Stomach smooth muscle (tissue), 2 donors: ENCODE results near the gene TK1.
A peak's percentile ranks its signal among the peaks of the same experiment; 100 is the strongest.

Source experiments
- H3K27ac ChIP-seq: one replicate; pipeline ENCODE4 v1.7.0; 2013; ENCODE audit warnings: mild to moderate bottlenecking, low read length, inconsistent platforms
- H3K27me3 ChIP-seq, 2 donors: one replicate each; pipeline ENCODE4 v1.7.0; 2013; ENCODE audit warnings: low read length in 2 of 2; ENCODE audit not compliant: insufficient read depth in 2 of 2, control insufficient read depth in 1 of 2
- H3K36me3 ChIP-seq, 2 donors: one replicate each; pipeline ENCODE4 v1.7.0; 2013; ENCODE audit warnings: low read length in 2 of 2; ENCODE audit not compliant: control insufficient read depth in 2 of 2, insufficient read depth in 2 of 2
- H3K4me1 ChIP-seq: one replicate; pipeline ENCODE4 v1.7.0; 2013; ENCODE audit warnings: low read length; ENCODE audit not compliant: control insufficient read depth, insufficient read depth
- H3K4me3 ChIP-seq, 2 donors: one replicate each; pipeline ENCODE4 v1.7.0; 2013; ENCODE audit warnings: low read length in 2 of 2
- H3K9ac ChIP-seq, 2 donors: one replicate each; pipeline ENCODE4 v1.7.0; 2013; ENCODE audit warnings: low read length in 2 of 2, mild to moderate bottlenecking in 1 of 2
- H3K9me3 ChIP-seq, 2 donors: one replicate each; pipeline ENCODE4 v1.7.0; 2013; ENCODE audit warnings: low read length in 2 of 2; ENCODE audit not compliant: control insufficient read depth in 2 of 2
- donor health status: healthy.
- donor health status: Pancreatic carcinoma.

Gene TK1

DNA sequence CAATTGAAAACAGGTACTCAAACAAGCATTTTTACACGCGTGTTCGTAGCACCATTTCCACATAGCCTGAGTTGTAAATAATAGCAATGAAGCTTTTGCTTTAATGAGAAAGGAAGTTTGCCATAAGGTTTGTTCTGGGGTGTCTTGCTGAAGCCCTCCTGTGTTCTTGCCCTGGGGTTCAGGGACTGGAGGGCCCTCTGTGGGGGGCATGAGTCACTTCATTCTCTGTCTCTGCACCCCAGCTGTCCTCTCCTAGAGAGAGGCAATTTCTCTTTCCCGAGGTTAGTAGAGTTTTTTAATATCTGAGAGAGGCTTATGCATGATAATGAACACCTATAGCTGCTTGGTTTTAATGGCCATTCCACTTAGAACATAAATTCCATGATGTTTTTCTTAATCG, 9.9 kb upstream of the TK1 start:
- Histone ChIP-seq H3K27me3 (no peaks in the 10 kb centered on the region), H3K4me1 (no peaks in the 10 kb centered on the region), H3K36me3 (peaks cover 0 to 12% of the 10 kb centered on the region in 2 donors), H3K9ac (no peak overlapping the region), H3K27ac (no peak overlapping the region), H3K4me3 (no peak overlapping the region), H3K9me3 (no peaks in the 10 kb centered on the region)

DNA sequence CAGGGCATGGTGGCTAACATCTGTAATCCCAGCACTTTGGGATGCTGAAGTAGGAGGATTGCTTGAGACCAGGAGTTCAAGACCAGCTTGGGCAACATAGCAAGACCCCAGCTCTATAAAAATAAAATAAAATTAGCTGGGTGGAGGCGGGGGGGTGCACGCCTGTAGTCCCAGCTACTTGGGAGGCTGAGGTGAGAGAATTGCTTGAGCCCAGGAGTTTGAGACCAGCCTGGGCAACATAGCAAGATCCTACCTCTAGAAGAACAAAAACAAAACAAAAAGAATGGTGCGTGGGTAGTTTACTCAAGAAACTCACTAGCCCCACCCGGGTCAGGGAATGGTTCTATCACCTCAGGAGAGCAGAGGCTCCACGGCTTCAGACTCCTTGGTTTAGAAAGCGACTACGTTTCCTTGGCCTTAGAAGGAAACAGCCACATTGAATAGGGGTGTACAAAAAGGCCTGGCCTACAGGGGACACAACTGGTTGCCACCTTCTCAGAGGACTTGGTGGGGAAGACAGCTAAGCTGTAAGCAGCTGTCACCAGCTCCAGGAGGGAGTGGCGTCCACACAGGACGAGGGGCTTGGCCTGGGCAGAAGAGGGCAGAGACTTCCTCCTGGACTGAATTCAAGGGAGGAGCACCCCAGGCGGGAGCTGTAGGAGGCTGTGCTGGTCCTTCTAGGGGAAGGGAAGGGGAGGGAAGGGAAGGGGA, 716 bp downstream of the TK1 start:
- Histone ChIP-seq H3K9ac (no peak overlapping the region), H3K27me3 (no peaks in the 10 kb centered on the region), H3K9me3 (no peaks in the 10 kb centered on the region), H3K36me3 (peaks cover 0 to 2% of the 10 kb centered on the region in 2 donors), H3K4me3 (peak overlapping the region in 1 of 2 donors; percentile 76), H3K27ac (peak overlapping the region; percentile 58), H3K4me1 (peaks cover 49% of the 10 kb centered on the region)

DNA sequence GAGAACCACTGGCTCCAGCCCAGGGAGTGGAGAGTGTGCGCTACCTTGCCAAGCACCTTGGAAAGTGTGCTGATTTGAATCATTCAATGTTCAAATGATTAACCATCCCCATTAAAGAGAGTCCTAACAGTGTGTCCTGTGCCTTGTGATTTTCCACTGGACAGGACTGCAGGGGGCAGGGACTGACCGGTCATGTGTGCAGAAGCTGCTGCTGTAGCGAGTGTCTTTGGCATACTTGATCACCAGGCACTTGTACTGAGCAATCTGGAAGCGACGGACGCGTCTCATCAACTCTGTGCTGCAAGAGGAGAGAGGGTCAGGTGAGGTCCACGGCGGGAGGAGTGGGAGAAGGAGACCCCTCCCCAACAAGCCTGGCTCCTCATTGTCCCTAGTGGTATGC, 2.0 kb downstream of the TK1 start:
- H3K27ac ChIP-seq: peak overlapping the region; percentile 58
- H3K27me3 ChIP-seq: no peaks in the 10 kb centered on the region
- H3K4me1 ChIP-seq: peaks cover 56% of the 10 kb centered on the region
- H3K9ac ChIP-seq: peak overlapping the region in 1 of 2 donors; percentile 29
- H3K36me3 ChIP-seq: no peaks in the 10 kb centered on the region
- peak overlapping the region in 1 of 2 donors; percentile 60 for H3K4me3 ChIP-seq
- H3K9me3 ChIP-seq: no peaks in the 10 kb centered on the region

DNA sequence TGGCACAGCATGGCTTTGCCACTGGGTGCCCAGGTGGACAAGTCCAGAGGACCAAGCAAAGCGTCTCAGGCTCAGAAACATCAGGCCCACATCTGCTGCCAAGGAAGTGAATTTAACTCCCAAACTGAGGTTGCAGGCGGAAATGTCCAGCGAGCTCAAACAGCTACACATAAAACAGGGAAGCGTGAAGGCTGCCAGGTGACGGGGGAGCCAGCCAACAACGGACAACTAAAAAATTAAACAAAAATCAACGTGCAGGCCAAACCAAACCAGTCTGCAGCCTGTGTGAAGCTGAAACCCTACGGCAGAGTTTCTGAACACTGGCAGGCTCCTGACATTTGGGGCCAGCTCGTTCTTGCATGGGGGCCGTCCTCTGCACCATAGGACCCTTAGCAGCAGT, 2.5 kb downstream of the TK1 start:
- no peaks in the 10 kb centered on the region for H3K27me3 ChIP-seq
- H3K4me3 ChIP-seq: peak overlapping the region in 1 of 2 donors; percentile 60
- no peaks in the 10 kb centered on the region for H3K9me3 ChIP-seq
- no peaks in the 10 kb centered on the region for H3K36me3 ChIP-seq
- H3K9ac ChIP-seq: no peak overlapping the region
- H3K4me1 ChIP-seq: peaks cover 60% of the 10 kb centered on the region
- H3K27ac ChIP-seq: peak overlapping the region; percentile 58

DNA sequence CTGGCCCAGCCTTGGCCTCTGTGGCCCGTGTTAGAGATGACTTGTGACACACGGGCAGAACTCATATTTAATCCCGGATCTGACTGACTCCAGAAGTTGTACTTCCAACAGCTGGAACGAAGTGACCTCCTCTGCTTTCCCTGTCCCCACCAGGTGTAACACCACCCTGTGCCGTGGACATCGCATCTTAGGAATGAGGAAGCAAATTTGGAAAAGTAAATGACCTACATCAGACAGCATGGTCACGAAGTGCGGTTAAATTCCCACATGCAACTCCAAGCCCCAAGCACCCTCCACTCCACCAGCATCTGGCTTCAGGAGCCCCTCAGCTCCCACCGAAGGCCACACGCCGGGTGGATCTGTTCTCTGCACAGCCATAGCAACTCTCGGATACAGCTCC, 2.9 kb downstream of the TK1 start:
- Histone ChIP-seq H3K36me3 (no peaks in the 10 kb centered on the region), H3K4me3 (peak overlapping the region in 1 of 2 donors; percentile 60), H3K27me3 (no peaks in the 10 kb centered on the region), H3K4me1 (peaks cover 64% of the 10 kb centered on the region), H3K9ac (no peak overlapping the region), H3K9me3 (no peaks in the 10 kb centered on the region), H3K27ac (peak overlapping the region; percentile 58)

DNA sequence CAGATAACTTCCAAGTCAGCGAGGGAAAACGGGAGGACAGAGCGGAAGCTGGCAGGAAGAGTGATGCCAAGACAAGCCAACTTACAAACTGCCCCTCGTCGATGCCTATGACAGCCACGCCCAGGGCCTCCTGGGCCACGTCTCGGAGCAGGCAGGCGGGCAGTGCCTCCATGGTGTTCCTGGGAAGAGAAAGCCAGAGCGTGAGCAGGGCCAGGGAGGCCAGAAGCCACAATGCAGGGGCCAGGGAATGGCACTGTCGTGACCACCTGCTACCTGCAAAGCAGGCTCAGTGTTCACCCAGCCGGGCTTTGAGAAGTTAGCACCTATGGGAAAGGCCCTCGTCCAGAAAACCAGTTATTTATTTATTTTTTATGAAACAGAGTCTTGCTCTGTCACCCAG, 4.3 kb downstream of the TK1 start:
- Histone ChIP-seq H3K9ac (no peak overlapping the region), H3K9me3 (no peaks in the 10 kb centered on the region), H3K36me3 (no peaks in the 10 kb centered on the region), H3K27me3 (no peaks in the 10 kb centered on the region), H3K4me3 (no peak overlapping the region), H3K4me1 (peaks cover 67% of the 10 kb centered on the region), H3K27ac (no peak overlapping the region)

DNA sequence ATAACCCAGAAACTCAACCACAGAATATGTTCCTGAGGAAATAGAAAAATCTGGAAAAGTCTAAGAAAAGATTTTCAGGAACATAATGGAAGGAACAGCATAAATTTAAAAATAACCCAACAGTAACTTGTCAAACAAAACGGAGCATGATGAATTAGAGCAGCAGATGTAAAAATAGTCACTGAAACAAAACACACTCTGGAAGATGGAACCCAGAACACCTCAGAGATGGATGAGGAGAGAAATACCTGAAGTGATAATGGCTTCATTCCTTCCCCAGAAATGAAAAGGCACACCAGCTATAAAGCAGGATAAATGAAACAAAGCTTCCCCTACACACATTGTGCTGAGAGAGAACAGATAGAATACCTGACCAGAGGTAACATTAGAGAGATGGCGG, 6.3 kb downstream of the TK1 start:
- H3K27ac ChIP-seq: peak overlapping the region; percentile 77
- no peaks in the 10 kb centered on the region for H3K9me3 ChIP-seq
- H3K4me1 ChIP-seq: peaks cover 73% of the 10 kb centered on the region
- peak overlapping the region in 1 of 2 donors; percentile 0 for H3K4me3 ChIP-seq
- no peaks in the 10 kb centered on the region for H3K36me3 ChIP-seq
- no peaks in the 10 kb centered on the region for H3K27me3 ChIP-seq
- peak overlapping the region in 1 of 2 donors; percentile 5 for H3K9ac ChIP-seq

DNA sequence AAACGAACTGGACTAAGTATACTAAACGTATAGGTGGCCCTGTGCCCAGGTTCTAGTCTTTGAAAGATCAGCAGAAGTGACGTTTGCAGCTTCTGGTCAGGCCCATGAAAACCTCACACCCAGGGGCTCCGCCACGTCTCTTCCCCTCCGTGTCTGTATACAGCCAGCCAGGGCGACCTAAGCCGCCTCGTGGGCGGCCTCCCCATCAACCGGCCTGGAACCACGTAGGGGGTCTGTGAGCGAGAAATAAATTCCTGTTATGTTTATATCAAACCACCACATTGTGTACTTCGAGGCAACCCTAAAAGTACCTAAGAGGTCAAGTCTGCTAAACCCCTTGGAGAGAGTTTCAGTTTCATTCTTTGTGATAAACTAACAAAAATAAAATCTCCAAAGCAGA, 6.8 kb downstream of the TK1 start:
- Histone ChIP-seq H3K36me3 (no peaks in the 10 kb centered on the region), H3K27ac (peak overlapping the region; percentile 77), H3K9me3 (no peaks in the 10 kb centered on the region), H3K27me3 (no peaks in the 10 kb centered on the region), H3K4me3 (peak overlapping the region in 1 of 2 donors; percentile 9), H3K9ac (peak overlapping the region; percentile 5 to 37), H3K4me1 (peaks cover 73% of the 10 kb centered on the region)

DNA sequence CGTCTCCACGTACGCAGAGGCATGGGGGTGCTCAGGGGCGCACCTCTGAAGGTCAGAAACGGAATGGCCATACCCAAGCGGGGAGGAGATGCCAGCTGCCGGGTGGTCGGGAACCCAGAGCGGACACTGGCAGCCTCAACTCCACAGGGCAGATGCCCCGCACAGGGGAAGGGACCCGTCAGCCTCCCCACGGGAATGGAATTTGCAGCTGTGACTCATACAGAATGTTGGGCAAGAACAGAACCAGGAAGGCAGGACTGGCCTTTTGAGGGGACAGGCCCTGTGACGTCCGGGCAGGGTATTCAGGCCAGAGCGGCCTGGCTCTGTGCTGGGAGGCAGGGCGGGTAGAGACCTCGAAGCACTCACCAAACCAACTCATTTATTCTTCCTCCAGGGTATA, 7.5 kb downstream of the TK1 start:
- no peaks in the 10 kb centered on the region for H3K36me3 ChIP-seq
- H3K4me3 ChIP-seq: peak overlapping the region in 1 of 2 donors; percentile 8
- no peaks in the 10 kb centered on the region for H3K27me3 ChIP-seq
- peaks cover 73% of the 10 kb centered on the region for H3K4me1 ChIP-seq
- H3K27ac ChIP-seq: peak overlapping the region; percentile 77
- peak overlapping the region in 1 of 2 donors; percentile 37 for H3K9ac ChIP-seq
- no peaks in the 10 kb centered on the region for H3K9me3 ChIP-seq

DNA sequence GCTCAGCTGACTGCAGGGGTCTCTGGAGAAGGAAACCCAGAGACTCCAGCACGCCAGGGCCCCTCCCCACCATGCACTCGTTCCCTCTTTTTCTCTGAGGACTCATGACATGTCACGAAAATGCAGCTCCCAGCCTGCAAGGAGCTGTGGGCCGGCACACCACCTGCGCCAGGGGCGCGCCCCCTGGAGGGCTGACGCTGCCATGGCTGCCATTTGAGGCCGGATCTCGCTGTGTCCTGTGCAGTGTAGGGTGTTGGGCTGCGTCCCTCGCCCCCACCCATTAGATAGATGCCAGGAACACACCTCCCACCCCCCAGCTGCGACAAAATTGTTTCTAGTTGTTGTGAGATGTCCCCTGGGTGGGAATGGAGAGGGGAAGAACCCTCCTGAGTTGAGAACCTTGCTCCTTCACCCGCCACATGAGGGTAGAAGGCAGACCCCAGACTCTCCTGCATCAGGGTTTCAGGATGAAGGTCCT, 10.3 kb downstream of the TK1 start:
- no peaks in the 10 kb centered on the region for H3K27me3 ChIP-seq
- H3K9ac ChIP-seq: peak overlapping the region in 1 of 2 donors; percentile 2
- H3K27ac ChIP-seq: peak overlapping the region; percentile 77
- H3K9me3 ChIP-seq: no peaks in the 10 kb centered on the region
- H3K4me1 ChIP-seq: peaks cover 84% of the 10 kb centered on the region
- H3K4me3 ChIP-seq: peak overlapping the region in 1 of 2 donors; percentile 8
- no peaks in the 10 kb centered on the region for H3K36me3 ChIP-seq

DNA sequence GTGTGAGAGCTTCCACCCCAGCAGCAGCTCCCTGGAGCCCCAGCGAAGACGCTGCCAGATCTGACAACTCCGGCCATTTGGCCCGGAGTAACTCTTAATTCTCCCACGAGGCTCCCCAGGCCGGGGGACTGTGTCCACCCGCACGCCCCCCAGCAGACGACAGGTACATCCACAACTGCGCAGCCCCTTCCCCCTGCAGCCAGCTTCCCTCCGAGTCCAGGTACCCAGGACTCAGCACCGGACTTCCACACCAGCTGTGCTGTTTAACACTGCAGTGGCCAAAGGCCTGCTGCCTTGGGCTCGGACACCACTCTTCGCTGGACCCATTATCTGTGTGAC, 11.2 kb downstream of the TK1 start:
- Histone ChIP-seq H3K27ac (peak overlapping the region; percentile 77), H3K9ac (no peak overlapping the region), H3K4me1 (peaks cover 87% of the 10 kb centered on the region), H3K9me3 (no peaks in the 10 kb centered on the region), H3K4me3 (no peak overlapping the region), H3K36me3 (peaks cover 0 to 2% of the 10 kb centered on the region in 2 donors), H3K27me3 (no peaks in the 10 kb centered on the region)
